HG03520 (cell line): ENCODE results near the gene LIN28B.

Experiments
- ATAC-seq: cut with Tn5 transposase; IDR thresholded peaks from one replicate; pipeline ENCODE4 v1.9.1; 2021; ENCODE audit warnings: mild to moderate bottlenecking, moderate library complexity; ENCODE audit not compliant: unreplicated experiment

Gene LIN28B

DNA sequence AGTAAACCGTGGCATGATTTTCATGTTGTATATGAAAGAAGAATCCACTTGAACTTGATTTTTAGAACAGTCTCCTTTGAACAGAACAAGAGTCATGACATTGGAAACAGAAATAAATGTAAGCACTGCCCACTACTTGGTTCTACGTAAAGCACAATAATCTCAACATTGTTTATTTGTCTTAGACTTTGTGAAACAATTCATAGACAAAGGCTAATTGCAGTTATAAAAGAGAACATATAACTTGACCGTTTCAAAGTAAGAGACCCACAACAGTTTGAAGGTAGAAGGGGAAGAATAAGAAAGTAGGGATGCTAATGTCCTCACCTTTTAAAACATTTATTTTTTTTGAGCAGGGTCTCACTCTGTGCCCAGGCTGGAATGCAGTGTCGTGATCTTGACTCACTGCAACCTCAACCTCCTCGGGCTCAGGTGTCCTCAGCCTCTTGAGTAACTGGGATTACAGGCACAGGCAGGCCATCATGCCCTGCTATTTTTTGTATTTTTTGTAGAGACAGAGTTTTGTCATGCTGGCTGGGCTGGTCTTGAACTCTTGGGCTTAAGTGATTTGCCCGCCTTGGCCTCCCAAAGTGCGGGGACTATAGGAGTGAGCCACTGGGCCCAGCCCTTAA lies 151.8 kb downstream of the LIN28B start:
- ATAC-seq = no peak

DNA sequence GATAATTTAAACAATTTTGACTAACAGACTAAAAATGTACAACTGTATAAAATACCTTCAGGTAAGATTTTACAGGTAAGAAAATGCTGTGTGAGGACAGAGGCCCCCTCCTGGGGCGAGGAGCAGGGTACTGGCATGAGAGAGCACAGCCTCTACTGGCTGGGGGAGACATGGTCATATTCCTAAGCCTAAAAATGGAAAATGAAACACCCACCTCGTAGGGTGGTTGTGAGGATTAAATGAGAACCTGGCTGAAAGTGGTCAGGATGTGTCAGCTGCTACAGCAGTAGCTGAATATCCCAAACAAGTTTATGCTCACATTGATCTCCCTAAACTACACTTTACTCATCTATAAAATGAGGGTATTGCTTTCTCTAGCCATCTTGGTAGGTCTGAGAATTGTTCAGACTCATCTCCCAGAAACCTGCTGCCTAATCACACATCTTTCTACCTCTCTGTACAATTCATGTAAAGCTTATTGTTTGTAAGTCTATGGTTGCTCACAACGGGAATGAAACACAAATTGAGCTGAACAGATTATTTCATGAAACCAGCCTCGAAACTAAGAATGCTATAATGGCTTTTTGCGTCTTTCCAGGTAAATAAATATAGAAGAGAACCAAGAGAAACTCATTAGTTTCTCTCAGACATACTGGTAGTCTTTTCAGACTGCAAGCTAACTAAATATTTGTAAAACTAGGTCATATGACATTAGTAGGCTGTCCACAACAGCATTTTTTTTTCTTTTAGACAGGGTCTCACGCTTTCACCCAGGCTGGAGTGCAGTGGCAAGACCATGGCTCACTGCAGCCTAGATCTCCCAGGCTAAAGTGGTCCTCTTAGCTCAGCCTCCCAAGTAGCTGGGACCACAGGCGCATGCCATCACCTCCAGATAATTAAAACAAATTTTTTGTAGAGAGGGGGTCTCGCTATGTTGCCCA lies 153.3 kb downstream of the LIN28B start:
- peak; percentile 48 for ATAC-seq

DNA sequence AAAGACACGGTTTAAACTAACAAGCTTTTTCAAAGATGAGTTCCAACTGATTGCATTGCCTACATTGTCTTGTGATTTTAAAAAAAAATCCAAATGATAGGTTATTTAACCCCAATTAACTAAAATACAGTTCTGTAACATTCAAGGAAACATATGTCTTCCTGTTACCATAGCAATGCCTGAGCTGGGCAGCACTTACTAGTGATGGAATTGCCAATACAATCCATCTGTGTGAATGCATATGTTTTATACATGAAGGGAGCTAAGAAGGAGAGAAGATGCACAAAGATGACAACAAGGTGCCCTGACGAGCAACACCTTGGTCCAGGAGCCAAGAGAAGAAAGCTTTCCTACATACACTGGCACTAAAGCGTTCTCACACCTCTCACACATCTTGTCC lies 154.2 kb downstream of the LIN28B start:
- no peak for ATAC-seq

DNA sequence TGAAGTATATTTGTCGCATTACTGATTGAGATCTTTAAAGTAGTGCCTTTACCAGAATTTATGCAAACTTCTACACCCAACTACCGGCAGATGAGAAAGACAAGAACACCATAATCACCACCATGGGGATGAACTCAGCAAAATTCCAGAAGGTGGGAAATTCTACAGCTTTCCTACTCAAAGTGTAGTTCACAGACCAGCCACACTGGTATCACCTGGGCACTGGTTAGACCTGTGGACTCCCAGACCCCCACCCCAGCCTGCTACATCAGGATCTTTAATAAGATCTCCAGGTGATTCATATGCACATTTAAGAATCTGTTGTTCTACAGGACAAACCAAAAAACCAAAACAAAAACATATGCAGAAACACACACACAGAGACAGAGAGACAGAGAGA lies 155.0 kb downstream of the LIN28B start:
- no peak for ATAC-seq

DNA sequence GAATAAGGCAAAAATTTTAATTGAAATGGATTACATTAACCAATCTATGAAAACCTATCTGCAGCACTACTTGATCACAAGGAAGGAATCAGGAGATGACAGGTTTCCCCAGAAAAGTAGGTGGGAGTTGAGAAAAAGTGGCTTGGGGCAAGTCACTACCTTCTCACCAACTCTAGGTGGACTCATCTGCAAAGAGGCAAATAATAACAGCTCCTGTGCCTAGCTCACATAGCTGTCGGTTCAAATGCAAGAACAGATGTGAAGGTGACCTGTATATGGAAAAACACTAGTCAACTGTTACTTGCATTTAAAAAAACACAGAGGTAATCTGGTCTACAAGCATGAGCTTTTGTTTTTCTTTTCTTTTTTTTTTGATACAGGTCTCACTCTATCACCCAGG lies 155.7 kb downstream of the LIN28B start:
- ATAC-seq = no peak

DNA sequence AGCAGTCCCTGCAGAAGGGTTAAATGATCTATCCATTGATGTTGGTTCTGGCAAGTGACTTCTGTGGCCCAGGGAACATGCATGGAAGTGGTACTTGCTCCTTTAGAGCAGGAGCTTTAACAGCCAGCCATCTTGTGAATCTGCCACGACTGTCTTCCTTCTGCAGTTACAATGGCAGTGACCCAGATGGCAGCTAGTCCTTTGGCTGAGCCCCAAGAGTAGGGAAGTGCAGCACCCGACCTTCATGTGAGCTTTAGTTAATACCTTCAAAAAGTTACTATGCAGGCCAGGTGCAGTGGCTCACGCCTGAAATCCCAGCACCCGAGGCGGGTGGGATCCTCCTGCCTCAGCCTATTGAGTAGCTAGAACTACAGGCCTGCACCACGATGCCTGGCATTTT lies 156.5 kb downstream of the LIN28B start:
- no peak for ATAC-seq

DNA sequence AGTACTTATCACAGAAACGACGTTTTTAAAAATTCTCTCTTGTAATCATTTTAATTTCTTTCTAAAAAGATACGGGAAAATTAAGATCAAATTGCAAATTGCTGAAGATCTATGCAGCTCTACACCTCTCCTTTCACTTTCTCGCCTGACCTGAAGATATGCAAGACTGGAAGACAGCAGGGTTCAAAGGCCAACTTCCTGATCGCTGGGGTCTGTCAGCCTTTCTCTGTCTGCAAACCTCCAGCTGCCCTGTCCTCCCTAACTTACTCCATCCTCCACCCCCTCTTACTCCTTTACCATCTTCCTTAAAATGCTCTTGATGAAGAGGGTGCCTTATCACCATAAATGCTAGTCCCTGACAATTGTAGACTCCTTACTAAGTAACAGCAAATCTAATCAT lies 159.2 kb downstream of the LIN28B start:
- no peak for ATAC-seq

DNA sequence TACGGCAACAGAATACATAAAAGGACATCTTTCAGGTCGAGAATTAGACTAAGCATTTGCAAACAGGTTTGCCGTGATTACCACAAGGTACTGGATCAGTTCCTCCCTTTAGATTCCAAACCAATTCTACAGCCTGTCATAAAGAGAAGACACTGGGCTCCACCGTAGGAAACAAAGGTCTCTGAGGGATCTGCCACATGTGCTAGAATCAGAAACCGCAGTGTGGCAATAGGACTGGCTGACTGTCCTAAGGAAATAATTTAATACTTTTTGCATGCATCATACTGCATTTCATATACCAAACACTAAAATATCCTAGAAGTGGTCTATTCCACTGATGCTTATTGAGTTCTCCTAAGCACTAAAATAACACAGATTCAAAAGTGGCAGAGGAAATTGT lies 163.7 kb downstream of the LIN28B start:
- no peak for ATAC-seq

DNA sequence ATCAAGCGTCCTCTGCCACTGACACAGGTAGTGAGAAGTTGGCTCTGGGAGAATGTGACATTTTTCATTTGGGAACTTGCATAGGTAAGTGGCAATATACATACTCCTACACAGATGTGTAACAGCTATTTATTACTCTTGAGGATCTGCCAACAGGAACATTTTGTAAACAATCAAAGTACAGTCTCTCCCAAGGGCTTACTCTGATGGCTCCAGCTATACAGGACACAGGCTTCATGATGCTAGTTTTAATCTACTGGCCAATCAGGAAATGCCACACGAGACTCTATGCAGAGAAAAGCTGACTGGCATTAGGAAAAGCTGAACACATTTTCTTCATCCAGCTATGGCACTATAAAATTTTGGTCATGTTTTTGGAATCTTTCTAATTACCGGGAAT lies 165.1 kb downstream of the LIN28B start:
- no peak for ATAC-seq

DNA sequence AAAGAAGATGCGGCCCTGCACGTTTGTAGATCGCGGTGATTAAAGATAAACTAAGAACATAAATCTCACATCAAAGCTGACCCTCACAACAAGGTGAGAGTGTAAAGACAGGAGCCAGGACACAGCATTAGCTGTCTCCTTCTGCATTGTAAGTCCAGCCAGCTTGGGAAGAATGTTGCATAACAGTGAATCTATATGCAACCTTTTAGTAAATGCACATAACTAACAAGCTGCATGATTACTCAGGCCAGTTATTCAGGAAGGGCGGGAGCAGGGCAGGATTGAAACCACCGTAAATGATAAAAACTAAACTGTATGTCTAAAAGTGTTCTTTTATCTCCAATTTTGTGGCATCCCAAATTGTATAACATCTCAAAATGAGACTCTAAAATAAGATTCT lies 165.8 kb downstream of the LIN28B start:
- no peak for ATAC-seq
